Sciatic nerve (tissue), 2 donors: ENCODE data around the gene LAMC2. TPM values are rescaled to one million over a fixed set of nuclear protein-coding genes. Genes with fewer than 3 reads are reported as not detected.
"Not testable (repeated sequence)": the region's sequence is repeated elsewhere in the genome, so short reads cannot be mapped to it uniquely, and the experiment has no call there.

Experiments used
- ATAC-seq: fragments of 200-7000 bp; cut with Tn5 transposase; one replicate; pipeline ENCODE4 v1.9.1; 2020; ENCODE audit warnings: mild to moderate bottlenecking, moderate library complexity
- DNase-seq: peaks from one replicate; pipeline ENCODE4 v3.0.0-alpha.2; 2020; ENCODE audit warnings: low spot score
- intact Hi-C: fragments of 100-400 bp; cut with DNase I; formaldehyde crosslinking; loops from one replicate; pipeline ENCODE4 v1.14.2; 2022
- total RNA-seq: library from RNA; stranded (reverse); fragmentation: NEBNext Ultra II Directional; extraction: Animal tissue kit (Norgen Biotek cat#: 25700); gene quantifications from one replicate; pipeline ENCODE4 v1.2.1, GENCODE V29; 2021
- donor health status: DM: no; HTN: no; CAD: no.
- donor health status: DM: no; HTN: no; CAD: no.

The LAMC2 gene
- total RNA-seq, 1 donor from 2014 or later, result 3.4 TPM

GRCh38 chr1:183245357-183245756 is 59.3 kb downstream of the LAMC2 start:
- DNase-seq (no peak), ATAC-seq (no peak)
- intact Hi-C loops, result no loop called here

DNA sequence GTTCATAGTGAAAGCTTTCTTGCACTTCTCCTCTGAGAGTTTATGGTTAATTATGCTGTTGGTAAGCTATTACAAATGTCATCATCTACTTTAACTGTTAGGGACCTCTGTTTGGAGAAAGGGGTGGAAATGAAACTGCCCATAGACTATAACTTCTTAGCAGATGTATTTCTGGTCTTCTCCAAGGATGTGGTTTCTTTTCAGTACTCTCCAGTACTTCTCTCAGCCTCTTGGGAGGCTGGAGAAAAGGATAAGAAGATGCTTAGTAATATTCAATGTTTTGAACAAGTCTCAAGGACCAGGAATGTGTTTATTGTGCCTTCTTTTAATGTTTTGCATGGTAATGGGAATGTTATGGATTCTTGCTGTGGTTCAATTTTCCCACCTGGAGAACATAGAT is 60.4 kb downstream of the LAMC2 start:
- DNase-seq (no peak), ATAC-seq (no peak)
- intact Hi-C loops, result no loop called here

DNA sequence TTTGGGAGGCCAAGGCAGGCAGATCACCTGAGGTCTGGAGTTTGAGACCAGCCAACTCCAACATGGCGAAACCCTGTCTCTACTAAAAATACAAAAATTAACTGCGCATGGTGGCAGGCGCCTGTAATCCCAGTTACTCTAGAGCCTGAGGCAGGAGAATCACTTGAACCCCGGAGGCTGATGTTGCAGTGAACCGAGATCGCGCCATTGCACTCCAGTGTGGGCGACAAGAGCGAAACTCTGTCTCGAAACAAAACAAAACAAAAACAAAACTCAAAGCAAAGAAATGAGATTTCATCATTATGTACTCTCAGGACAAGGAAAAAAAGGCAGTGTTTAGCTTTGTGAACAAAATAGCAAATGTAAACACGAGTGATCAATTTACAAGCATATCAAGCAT is 61.0 kb downstream of the LAMC2 start:
- intact Hi-C loops, result no loop called here
- no peak for DNase-seq
- no peak for ATAC-seq

DNA sequence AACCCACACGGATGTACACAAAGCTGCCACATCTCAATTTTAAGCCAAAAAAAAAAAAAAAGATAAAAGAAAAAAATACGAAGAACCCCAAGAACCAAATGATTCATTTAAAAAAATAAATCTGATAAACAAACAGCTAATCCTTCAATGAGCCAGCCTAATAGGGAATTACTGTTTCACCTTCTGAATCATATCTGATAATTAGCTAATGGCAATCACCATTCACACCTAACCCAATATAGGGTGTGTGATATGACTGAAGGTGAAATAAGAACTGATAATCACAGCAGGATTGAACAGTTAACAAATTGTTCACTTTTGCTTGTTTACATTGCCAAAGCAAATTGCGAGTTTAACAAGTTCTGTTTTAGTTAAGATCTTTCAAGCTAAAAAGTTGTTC is 61.4 kb downstream of the LAMC2 start:
- intact Hi-C loops, result no loop called here
- DNase-seq, result no peak
- no peak for ATAC-seq

- no peak for DNase-seq
- intact Hi-C loops, result no loop called here
- no peak for ATAC-seq
Observed at GRCh38 chr1:183247931-183248330, 61.9 kb downstream of the LAMC2 start.

DNA sequence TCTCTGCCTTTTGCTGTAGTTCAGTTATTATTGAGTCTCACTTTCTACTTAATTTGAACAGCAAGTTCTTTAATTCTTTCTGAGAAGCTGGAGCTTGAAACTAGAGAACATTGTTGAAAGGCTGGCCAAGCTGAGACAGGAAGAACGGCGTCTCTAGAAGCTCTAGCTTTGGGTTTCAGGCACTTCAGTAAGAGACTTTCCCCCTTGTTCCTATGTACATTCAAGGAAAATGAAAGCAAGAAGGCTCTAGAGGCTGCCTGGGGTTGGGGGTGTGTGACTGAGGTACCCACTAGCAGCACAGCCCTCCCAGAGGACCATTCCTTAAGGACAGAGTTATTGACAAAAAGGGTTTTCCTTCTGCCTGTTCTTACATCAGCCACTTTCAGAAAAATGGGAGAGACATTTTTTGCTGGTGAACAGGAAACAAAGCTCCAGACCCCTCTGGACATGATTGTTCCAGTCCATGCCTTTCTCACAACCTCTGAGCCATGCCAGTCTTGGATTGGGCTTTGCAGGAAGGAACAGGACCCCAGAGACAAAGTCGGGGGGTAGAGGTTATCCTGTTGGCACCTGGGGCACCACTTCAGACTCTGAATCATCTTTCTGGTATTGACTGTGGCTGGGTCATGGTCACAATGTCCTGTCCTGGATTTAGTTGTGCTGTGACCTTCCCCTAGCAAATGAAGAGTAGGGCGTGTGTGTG is 63.1 kb downstream of the LAMC2 start:
- DNase-seq, result no peak
- ATAC-seq, result no peak
- intact Hi-C loops, result no loop called here

DNA sequence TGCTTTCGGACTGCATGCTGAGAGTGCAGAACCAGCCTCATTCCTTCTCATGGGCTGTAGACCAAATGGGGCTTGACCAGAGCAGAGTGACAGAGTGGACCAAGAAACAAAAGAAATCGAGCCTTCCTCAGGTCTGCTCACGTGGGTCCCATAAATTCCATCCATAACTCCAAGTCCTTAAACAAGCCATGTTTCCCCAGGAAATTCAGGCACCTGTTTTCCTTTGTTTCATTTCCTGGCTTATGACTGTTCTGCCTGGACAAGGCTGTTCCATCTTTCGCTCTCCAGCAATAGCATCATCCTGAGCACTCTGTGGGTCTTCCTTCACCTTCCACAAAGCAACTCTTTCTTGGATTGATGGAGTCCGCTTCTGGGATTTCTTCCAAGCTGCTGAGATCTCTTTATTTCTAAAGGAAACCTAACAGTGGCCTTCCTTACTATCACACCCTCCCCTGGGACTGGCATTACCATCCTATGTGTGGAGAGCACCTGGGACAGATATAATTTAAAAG is 63.9 kb downstream of the LAMC2 start:
- ATAC-seq (no peak), DNase-seq (no peak)
- intact Hi-C loops, result no loop called here

GRCh38 chr1:183251101-183251958 is 65.3 kb downstream of the LAMC2 start:
- intact Hi-C loops, result no loop called here
- DNase-seq (no peak), ATAC-seq (peak; percentile 15)

GRCh38 chr1:183251959-183252450 is 65.9 kb downstream of the LAMC2 start:
- intact Hi-C loops, result no loop called here
- peak; percentile 67 for ATAC-seq

GRCh38 chr1:183255073-183255472 is 69.0 kb downstream of the LAMC2 start:
- no peak for DNase-seq
- intact Hi-C loops, result no loop called here
- no peak for ATAC-seq

More at GRCh38 chr1:183251959-183252450, 65.9 kb downstream of the LAMC2 start:
- DNase-seq, result no peak

GRCh38 chr1:183259924-183260323 is 73.9 kb downstream of the LAMC2 start:
- no peak for ATAC-seq
- intact Hi-C loops, result no loop called here
- DNase-seq, result no peak

GRCh38 chr1:183262628-183263200 is 76.7 kb downstream of the LAMC2 start:
- peak; percentile 43 for ATAC-seq
- intact Hi-C loops, result no loop called here
- DNase-seq, result no peak

GRCh38 chr1:183263886-183264602 is 78.0 kb downstream of the LAMC2 start:
- no peak for DNase-seq
- intact Hi-C loops, result no loop called here
- no peak for ATAC-seq

- DNase-seq (no peak), ATAC-seq (peak; percentile 89)
- intact Hi-C loops, result no loop called here
Observed at GRCh38 chr1:183267646-183268431, 81.8 kb downstream of the LAMC2 start.

DNA sequence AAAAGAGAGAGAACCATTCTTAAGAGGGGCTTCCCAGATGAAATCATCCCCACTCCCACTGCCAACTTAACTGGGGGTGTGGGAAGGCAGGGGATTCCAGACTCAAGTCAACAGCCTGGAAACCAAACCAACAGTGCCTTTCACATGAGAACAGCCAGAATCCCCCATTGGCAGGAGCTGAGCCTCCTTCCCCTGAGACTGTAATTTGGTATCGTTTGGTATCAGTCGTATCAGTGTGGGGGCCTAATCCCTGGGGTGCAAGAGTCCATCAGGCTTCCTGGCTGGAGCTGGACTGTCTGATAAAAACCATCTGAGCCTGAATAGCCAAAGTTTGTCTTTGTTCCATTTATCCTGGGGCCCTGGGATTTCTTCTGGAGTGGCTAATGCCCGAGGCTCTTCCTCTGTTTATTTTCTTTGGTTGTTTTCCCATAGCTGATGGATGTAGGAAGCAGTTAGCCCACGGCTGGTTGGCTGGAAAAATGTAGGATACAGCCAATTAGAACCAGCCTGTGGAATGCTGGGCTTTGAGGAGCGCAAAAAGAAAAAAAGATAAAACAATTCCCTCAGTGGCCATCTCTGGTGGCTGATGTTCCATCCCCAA is 84.6 kb downstream of the LAMC2 start:
- DNase-seq, result no peak
- intact Hi-C loops, result no loop called here
- ATAC-seq, result peak; percentile 18

DNA sequence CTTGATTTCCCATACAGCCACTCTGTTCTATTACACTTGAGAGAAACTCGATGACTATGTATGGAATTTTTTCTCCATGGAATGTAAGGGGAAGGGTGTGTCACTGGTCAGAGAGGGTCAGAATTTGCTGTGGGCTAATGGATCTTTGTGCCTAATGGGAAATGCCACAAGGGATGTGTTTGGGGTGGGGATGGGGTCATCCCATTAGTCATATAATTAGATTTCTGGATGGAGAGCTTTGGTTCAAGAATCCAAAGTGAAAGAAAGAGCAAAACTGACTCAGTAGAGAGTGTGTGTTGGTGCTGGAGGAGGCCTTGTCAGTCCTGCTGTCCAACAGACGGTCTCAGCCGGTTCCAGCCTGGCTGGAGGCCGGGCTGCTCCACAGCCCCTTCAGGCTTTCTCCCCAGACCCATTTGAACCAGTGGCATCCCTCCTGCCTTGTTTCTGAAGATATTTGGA is 86.4 kb downstream of the LAMC2 start:
- ATAC-seq (no peak), DNase-seq (no peak)
- intact Hi-C loops, result no loop called here

- ATAC-seq (no peak), DNase-seq (no peak)
- intact Hi-C loops, result no loop called here
Observed at GRCh38 chr1:183273300-183273699, 87.2 kb downstream of the LAMC2 start.

DNA sequence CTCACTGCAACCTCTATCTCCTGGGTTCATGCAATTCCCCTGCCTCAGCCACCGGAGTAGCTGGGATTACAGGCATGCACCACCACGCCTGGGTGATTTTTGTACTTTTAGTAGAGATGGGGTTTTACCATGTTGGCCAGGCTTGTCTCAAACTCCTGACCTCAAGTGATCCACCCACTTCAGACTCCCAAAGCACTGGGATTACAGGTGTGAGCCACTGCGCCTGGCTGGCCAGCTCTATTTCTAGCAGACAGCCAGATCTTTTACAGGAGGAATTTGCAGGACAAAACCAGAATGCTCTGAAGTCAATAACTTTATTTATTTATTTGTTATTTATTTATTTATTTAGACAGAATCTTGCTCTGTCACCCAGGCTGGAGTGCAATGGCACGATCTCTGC is 87.9 kb downstream of the LAMC2 start:
- intact Hi-C loops, ATAC-seq, DNase-seq: not testable (repeated sequence)
